AG04450 (cell line): Measurements from ENCODE around the gene C1QTNF1. TPM values are rescaled to one million over a fixed set of nuclear protein-coding genes. Genes with fewer than 3 reads are reported as not detected.

ENCODE experiments used
- CTCF ChIA-PET: fragments of 300-600, 350-600 bp; formaldehyde crosslinking; extraction: SDS; loops from one replicate; lab custom pipeline; 2022; ENCODE audit warnings: antibody characterized with exemption, inconsistent platforms; lab: Charles Lee
- POLR2A ChIA-PET: fragments of 350-600 bp; formaldehyde crosslinking; extraction: SDS; loops from one replicate; lab custom pipeline; 2021; ENCODE audit warnings: antibody characterized with exemption, inconsistent platforms; lab: Yijun Ruan, JAX
- DNase-seq: peaks from one replicate; pipeline ENCODE4 v3.0.0-alpha.2; 2011; ENCODE audit warnings: low read depth, low spot score
- H3K27ac ChIP-seq: one replicate; pipeline ENCODE4 v1.5.1; 2012; ENCODE audit warnings: low read depth, low read length, control low read depth
- H3K27me3 ChIP-seq: one replicate; pipeline ENCODE4 v1.6.0; 2012; ENCODE audit warnings: low read length; ENCODE audit not compliant: control insufficient read depth, insufficient read depth
- H3K4me3 ChIP-seq: 2 replicates; pipeline ENCODE4 v1.5.1; 2011; ENCODE audit warnings: mild to moderate bottlenecking, low read depth, low read length, control low read depth
- H3K9me3 ChIP-seq: 2 replicates; pipeline ENCODE4 v1.5.1; 2012; ENCODE audit warnings: low read length; ENCODE audit not compliant: control insufficient read depth, insufficient read depth
- polyA plus RNA-seq: library from polyadenylated mRNA; depleted of rRNA; stranded (reverse); fragments of >200 nt; gene quantifications from 2 replicates; pipeline ENCODE4 v1.2.3, GENCODE V29; 2011
- TF ChIP-seq, protein P1 (sequence below): IDR thresholded peaks from 2 replicates; pipeline ENCODE4 v1.5.1; 2011; ENCODE audit warnings: low read depth, low read length, control low read depth, inconsistent platforms

C1QTNF1 gene
- polyA plus RNA-seq, 1 experiment = 15.4 TPM

DNA sequence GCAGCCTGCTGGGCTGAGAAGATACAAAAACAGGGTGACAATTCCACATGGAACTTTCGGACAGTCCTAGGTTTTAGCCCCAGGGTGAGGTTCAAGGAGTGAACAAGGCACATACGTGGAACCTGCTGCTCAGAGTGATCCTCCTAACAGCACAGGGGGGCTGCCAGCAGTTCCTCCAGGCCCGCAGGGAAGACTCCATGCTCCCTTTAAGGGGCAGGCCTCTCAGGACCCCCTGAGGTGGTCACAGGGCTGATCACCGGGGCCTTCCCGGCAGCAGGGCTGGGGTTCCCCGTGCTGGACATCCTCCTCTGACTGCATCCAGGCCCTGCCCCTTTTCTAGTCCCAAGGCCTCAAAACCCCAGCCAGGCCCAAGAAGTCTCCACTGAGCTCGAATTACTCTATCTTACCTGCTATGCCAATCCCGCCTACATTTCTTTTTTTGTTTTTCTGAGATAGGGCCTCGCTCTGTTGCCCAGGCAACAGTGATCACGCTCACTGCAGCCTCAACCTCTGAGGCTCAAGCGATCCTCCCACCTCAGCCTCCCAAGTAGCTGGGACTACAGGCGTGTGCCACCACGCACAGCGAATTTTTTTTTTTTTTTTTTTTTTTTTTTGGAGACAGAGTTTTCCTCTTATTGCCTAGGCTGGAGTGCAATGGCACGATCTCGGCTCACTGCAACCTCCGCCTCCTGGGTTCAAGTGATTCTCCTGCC lies 24.8 kb upstream of the C1QTNF1 start:
- ChIA-PET POLR2A (interaction anchor here (1.1 kb wide), 1 partner anchor 10 kb away, joined by 4 read pairs; the partner anchor contains the start of gene CANT1), CTCF (interaction anchor here (0.6 to 0.8 kb wide), 2 partner anchors 34 to 37 kb away, joined by 3 read pairs; no protein-coding TSS in a partner anchor)
- Histone ChIP-seq H3K4me3 (no peak overlapping the region), H3K27me3 (no peaks in the 10 kb centered on the region), H3K27ac (no peak overlapping the region), H3K9me3 (peaks cover 5% of the 10 kb centered on the region; the same call in 1 of the 2 replicates)
- TF ChIP-seq, protein P1, sequence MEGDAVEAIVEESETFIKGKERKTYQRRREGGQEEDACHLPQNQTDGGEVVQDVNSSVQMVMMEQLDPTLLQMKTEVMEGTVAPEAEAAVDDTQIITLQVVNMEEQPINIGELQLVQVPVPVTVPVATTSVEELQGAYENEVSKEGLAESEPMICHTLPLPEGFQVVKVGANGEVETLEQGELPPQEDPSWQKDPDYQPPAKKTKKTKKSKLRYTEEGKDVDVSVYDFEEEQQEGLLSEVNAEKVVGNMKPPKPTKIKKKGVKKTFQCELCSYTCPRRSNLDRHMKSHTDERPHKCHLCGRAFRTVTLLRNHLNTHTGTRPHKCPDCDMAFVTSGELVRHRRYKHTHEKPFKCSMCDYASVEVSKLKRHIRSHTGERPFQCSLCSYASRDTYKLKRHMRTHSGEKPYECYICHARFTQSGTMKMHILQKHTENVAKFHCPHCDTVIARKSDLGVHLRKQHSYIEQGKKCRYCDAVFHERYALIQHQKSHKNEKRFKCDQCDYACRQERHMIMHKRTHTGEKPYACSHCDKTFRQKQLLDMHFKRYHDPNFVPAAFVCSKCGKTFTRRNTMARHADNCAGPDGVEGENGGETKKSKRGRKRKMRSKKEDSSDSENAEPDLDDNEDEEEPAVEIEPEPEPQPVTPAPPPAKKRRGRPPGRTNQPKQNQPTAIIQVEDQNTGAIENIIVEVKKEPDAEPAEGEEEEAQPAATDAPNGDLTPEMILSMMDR = no peak
- no peak for DNase-seq

DNA sequence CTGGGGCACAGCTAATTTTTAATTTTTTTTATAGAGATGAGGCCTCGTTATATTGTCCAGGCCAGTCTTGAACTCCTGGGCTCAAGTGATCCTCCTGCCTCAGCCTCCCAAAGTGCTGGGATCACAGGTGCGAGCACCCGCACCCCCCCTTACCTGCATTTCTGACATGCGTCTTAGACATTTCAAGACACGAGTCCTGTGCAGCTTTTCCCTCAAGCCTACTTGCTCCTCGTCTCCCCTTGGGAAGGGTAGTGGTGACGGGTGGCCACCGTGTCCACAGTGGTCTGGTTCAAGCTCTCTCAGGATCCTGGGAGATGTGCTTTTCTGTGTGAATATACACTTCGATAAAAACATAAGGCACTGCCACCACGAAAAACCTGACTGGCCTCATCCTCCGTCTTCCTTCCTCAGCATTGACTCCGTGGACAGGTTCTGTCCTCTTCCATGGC lies 24.0 kb upstream of the C1QTNF1 start:
- CTCF ChIA-PET = interaction anchor here (0.8 kb wide), 1 partner anchor 36 kb away, joined by 3 read pairs; no protein-coding TSS in a partner anchor
- H3K27me3 ChIP-seq = no peaks in the 10 kb centered on the region
- H3K9me3 ChIP-seq = peaks cover under 1% of the 10 kb centered on the region; the same call in 1 of the 2 replicates
- no peak overlapping the region for H3K4me3 ChIP-seq
- DNase-seq = no peak
- POLR2A ChIA-PET = interaction anchor here (1.1 kb wide), 1 partner anchor 9 kb away, joined by 4 read pairs; the partner anchor contains the start of gene CANT1
- H3K27ac ChIP-seq = no peak overlapping the region
- TF ChIP-seq, protein P1 = no peak

DNA sequence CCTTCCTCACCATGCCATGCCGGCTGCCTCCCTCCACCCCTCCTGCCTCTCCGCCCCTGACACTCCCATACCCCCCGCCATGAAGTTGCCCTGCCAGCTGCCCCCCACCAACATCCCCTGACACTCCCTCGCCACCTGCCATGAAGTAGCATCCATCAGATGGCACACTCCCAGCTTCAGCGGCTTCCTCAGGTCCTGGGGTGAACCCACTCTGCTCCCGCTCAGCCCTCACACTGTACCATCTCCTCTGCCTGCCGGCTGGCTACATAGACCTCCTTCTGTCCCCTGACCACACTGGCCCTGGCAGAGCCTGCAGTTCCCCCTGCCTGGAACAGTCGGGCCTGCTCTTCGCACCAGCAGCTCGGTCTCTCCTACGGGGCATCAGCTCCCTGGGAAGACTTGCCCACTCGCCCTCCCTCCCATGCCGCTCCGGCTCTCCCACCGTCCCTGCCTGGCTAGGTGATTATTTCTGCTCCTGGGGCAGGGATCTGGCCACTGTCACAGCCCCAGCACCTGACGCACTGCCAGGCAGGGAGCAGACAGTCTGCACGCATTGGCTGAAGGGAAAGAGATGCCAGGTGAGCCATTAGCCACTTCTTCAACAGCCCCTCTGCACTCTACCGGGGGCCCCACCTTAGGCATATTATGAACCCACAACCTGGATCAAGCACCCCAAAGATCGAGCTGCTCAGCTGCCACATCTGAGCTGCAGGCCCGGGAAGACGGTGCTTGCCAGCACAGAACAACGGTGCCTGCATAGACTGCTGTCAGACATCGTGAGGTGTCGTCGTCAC lies 23.4 kb upstream of the C1QTNF1 start:
- POLR2A ChIA-PET = interaction anchor here (1.1 kb wide), 1 partner anchor 9 kb away, joined by 4 read pairs; the partner anchor contains the start of gene CANT1
- Histone ChIP-seq H3K27ac (no peak overlapping the region), H3K4me3 (no peak overlapping the region), H3K27me3 (no peaks in the 10 kb centered on the region), H3K9me3 (no peaks in the 10 kb centered on the region; the same call in 1 of the 2 replicates)
- TF ChIP-seq, protein P1 = no peak
- CTCF ChIA-PET = no interaction called here
- DNase-seq = no peak

DNA sequence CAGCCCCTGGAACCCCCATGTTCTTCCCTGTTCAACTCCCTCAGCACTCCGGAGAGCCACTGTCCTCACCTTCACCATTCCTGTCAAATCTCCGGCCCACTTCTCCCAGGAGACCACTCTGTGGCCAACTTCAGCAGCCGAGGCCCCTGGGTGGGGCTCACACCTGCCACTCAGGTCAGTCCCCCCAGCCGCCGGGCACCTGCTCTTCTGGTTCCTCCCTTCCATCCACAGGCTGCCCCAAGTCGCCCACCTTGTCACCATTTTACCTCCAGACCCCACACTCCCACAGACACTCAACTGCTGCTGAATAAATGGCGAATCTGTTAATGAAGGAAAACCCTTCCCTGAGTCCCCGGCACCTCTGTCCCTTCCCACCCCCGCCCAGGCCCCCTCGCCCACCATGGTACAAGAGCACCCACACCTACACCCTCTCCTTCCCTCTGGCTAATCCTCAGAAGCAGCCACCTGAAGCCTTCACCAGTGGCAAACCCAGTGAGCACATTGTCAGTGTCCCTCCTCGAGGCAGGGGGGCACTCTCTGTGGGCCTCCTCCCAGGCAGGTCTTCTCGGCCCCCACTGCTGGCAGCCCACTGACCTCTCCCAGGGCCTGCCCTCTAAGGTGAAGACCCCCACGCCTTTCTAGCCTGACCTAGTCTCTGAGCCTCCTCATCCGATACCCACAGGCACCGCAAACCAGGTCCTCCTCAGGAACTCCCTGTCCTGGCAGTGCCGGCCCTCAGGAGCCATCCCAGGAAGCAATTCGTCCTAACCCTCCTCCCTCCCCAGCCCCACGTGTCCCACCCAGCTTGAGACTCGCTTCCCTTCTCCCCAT lies 22.6 kb upstream of the C1QTNF1 start:
- DNase-seq = no peak
- no peak overlapping the region for H3K27ac ChIP-seq
- no peaks in the 10 kb centered on the region; the same call in 1 of the 2 replicates for H3K9me3 ChIP-seq
- TF ChIP-seq, protein P1 = no peak
- no peak overlapping the region for H3K4me3 ChIP-seq
- ChIA-PET CTCF (interaction anchor here (1.4 kb wide), 1 partner anchor 136 kb away, joined by 3 read pairs; no protein-coding TSS in a partner anchor), POLR2A (no interaction called here)
- no peaks in the 10 kb centered on the region for H3K27me3 ChIP-seq
